Head of caudate nucleus (tissue), 42 donors: ENCODE results near the gene LRTM2.

Experiments
- DNase-seq, 42 donors: peaks; one replicate each; pipeline versions ENCODE4 v3.0.0 to v3.0.0-alpha.2; 2020 to 2021; ENCODE audit warnings: mixed read lengths in 7 of 42
- intact Hi-C: fragments of 100-400 bp; cut with DNase I; formaldehyde crosslinking; loops from one replicate; pipeline ENCODE4 v1.15.0; 2022

The LRTM2 gene

GRCh38 chr12:1870998-1871917, 50.9 kb downstream of the LRTM2 start:
- intact Hi-C loops: no loop called here
- DNase-seq: peak in 1 of 42 donors; percentile 17

DNA sequence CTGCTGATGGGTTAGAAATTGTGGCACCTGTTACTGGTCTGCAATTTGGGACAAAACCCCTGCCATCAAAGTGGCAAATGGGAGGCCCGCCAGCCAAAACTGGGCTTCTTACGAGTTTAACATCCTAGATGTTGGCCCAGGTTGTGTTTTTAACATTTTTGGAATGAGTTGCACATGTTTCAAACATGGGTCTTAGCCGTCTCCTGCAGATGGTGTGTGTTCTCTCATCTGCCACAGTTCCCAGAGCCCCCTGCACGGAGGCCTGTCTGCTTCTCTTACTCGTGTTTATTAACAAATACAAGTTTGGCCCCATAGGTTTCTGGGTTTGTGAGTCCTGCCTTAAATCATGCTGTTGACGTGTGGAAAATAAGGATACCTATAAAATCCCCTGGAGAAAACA, 51.6 kb downstream of the LRTM2 start:
- intact Hi-C loops: no loop called here
- DNase-seq: peak in 1 of 42 donors; percentile 37

DNA sequence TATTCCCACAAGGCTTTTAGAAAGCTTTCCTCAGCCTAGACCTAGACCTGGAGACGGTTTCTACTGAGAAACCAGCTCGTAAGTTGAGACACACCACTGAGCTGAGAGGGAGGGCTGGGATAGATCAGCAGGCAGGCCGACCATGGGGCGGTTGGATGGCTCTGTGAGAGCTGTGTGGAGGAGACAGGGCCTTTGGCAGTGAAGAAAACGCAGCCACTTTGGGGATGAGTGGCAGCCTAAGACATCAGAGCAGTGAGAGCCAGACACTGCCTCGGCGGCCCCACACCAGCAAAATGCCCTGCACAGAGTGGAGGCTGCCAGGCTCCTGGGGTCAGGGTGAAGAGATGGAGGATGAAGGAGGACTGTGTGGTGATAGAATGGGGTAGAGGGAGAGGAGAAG, 52.1 kb downstream of the LRTM2 start:
- DNase-seq: no peak
- intact Hi-C loops: no loop called here

DNA sequence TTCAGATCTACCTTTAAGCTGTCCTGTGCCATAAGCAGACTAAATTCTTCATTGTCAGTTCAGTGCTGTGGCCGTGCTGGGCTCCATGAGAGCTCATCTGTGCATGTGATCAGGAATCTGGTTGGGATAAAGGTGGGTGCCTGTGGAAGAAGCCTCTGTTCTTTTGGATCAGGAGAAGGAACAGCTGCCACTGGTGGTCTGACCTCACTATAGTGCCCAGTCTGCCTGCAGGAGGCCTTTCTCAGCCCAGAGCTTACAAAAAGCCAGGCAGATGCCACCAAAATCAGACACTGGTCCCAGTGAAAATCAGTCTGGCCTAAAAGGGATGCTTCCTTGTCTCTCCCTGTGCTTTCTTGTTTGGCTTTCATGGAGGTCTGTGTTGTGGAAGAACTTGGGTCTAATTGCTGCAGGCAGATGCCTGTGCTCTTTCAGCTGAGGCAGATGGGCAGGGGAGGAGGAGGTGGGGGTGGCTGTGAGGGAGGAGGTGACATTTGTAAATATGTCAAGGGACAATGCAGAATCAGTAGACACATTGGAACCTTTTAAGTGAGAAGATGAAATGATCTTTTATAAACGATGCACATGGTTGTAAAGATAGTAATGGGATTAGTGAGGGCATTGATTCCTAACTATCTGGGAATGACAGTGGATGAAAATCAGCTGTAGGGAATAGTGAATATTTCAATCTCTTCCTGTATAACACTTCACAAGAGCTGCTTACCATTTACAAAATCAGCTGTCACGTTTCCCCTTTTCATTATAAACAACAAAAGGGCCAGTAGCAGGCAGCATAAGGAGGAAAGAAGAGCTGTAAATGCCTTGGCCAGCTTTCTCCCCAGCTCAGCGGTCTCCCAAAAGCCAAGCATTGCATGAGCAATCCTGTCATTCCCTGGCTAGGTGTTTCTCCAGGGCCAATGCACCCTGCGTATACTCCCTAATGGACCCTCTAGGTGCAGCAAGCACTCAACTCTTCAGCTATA, 53.5 kb downstream of the LRTM2 start:
- DNase-seq: peak in 1 of 42 donors; percentile 35

DNA sequence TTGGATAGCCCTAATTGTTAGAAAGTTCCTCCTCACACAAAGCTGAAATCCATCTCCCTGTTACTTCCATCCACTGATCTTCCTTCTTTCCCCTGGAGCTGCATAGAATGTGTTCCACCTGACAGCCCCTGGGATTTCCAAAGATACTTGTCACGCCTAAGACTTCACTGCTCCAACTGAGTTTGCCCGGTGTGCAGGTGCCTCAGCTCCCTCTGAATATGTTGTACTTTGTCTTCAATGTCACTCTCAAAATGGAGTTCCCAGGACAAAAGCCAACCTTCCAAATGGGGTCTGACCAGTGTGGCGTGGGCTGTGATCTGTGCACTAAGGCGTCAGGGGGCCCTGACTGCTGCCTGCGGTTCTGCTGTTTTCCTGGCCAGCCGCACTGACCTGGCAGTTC, 55.2 kb downstream of the LRTM2 start:
- intact Hi-C loops: no loop called here
- no peak for DNase-seq

More for the DNA sequence above, 53.5 kb downstream of the LRTM2 start:
- intact Hi-C loops: no loop called here

GRCh38 chr12:1876086-1876485, 55.7 kb downstream of the LRTM2 start:
- intact Hi-C loops: no loop called here
- DNase-seq: no peak

DNA sequence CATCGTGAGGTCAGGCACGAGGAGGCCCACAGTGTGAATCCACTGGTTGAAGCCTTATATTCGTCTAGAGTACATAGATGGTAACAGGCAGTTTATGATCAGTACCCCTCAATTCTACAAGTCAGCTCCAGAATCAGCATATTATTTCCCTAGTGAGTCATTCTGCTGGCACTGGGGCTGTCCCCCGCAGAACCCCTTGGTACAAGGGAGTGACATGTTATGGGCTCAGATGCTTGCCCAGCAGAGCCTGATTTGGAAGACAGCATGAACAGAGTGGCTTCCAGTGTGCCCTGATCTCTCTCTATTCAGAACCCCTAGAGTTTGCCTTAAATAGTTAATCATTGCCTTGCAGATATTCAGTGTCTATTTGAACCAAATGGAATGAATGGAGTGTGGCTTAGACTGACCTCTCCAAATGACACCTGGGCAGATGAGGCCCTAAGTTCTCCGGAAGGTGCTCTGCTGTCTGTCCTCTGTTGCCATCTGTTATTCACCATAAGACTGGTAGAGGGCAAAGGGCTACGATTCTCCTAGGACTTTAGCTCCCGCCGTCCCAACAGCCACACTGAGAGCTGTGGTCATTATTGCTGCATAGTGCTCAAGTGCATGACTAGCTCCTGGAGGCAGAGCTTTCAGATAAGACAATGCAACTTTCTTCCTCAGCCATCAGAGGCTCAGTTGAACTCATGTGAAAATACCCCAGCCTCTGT, 57.0 kb downstream of the LRTM2 start:
- DNase-seq: peak in 1 of 42 donors; percentile 16
- intact Hi-C loops: no loop called here

DNA sequence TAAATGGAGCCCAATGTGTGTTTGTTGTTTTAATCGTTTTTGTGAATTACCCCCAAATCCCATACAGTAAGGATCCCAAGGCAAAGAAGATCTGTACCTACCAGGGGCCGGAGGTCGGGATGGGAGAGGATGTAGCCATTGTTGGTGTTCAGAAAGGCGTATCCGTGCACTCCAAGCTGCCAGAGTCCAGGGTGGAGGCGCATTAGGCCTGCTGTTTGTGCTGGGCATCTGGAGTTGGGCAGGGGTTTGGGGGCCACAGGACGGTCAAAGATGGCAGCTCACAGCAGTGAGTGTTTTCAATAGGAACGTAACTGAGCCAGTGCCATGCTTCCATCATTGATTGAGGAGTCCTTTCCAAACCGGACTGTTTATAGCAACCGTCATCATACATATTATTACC, 57.8 kb downstream of the LRTM2 start:
- intact Hi-C loops: no loop called here
- DNase-seq: peak in 1 of 42 donors; percentile 30

- intact Hi-C loops: no loop called here
- DNase-seq: peak in 1 of 42 donors; percentile 29
These were observed 58.3 kb downstream of the LRTM2 start for GRCh38 chr12:1878695-1879094.

- intact Hi-C loops: no loop called here
- peak in 1 of 42 donors; percentile 12 for DNase-seq
These were observed 59.3 kb downstream of the LRTM2 start for GRCh38 chr12:1879633-1880032.

DNA sequence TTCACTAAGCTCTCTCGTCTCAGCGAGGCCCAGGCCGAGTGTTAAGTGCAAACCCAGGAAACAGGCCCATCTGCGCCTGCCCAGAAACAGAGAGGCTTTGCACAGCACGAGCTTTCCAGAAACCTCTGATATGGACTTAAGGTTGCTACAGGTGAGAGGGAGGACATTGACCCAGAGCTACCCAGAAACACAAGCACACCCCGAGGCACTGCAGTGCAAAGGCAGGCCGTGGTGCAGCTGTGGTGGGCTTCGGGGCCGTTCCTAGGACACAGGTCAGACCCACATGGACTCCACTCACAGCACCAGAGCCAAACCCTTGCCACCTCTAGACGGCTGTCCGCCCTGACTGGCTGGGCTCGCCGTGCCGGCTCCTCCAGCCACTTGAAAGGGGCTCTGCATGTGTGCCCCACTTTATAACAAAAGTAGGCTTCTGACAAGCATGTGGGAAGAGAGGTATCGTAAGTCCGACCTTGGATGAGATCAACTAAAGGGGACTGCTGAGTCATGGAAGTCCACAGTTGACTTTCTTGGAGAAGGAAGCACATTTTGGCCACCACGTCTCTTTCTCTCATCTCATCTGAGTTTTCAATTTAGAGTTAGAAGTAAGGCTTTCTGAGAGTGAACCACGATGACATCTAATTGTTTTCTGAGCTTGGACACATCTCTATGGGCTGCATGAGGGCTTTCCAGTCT, 59.9 kb downstream of the LRTM2 start:
- peak in 1 of 42 donors; percentile 22 for DNase-seq
- intact Hi-C loops: no loop called here

DNA sequence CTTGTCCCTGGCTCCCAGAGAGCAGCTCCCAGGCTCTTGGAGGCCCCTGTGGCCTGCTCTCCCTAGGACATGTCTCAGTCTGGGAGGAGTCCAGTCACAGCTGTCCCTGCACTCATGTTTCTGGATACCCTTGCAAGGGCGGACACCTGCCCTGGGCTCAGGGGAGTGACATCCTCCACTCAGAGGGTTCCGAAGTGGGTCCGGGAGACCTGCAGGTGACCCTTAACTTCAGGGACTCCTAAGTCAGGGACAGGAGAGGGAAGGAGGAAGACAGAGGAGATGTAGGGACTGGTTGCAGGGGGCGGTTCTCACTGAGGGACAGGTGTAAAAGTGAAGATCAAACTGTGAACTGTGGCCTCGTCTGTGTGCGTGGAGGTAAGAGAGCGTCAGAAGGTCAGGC, 60.5 kb downstream of the LRTM2 start:
- peak in 1 of 42 donors; percentile 21 for DNase-seq
- intact Hi-C loops: no loop called here

- intact Hi-C loops: no loop called here
- DNase-seq: no peak
These were observed 60.9 kb downstream of the LRTM2 start for GRCh38 chr12:1881301-1881700.

- DNase-seq: no peak
- intact Hi-C loops: no loop called here
These were observed 61.6 kb downstream of the LRTM2 start for GRCh38 chr12:1881936-1882335.

DNA sequence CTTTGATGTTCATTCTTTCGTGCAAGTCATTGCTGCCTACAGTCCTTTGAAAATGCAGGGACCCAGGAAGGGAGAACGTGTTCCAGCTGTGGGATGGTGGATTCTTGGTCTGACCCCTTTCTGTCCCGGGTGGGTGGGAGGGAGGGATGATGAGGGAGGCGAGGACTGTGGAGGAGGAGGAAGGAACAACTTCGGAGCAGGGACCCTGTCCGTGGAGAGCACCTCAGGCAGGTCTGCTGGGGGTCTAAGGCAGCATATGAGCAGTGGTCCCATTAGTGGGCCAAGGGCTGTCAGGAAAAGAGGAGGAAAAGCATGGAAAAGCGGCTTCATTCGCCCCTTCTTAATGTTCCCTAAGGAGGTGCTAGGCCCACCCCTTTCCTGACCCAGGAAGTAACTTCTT, 62.0 kb downstream of the LRTM2 start:
- intact Hi-C loops: no loop called here
- DNase-seq: no peak

DNA sequence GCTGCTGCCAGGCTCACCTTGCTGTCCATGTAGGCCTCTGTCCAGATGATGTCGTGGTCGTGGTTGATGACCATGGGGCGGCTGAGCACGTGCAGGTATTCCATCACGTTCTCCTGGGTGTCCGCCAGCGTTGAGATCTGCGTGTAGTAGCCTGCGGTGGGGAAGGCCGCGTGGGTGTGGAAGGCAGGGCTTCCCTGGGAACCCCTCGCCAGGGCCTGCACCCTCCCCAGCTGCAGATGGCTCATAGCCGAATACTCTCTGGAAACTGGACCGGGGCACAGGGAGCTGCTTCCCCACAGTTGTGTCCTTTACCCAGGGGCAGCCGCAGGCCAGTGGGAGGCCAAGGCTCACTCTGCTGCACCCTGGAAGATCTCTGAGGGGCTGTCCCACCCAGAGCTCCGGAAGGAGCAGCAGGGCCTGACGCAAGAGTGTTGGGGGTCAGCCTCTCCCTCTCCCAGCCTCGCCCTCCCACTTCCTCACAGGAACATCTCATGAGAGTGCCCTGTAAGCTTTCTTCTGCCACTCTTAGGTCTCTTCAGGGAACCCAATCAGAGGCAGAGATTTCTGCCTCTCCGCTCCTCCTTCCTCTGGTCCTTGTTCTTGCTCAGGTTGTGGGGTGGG, 62.6 kb downstream of the LRTM2 start:
- peak in 1 of 42 donors; percentile 26 for DNase-seq
- intact Hi-C loops: no loop called here

DNA sequence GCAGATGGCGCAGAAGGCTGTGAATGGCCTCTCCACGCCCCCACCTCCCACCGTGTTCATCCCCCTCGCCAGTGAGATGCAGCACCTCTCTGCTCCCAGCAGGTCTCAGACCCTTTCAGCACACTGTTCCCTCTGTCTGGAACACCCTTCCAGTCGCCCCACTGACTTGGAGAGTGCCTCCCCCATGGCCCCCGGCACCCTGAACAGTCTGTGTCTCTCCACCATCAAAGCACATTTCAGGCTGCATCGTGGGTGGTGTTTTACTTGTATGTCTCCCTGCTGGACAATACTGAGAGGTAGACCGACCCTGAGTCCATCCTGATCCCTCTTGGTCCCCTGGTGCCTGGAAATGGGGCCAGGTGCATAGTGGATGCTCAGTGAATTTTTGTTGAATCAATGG, 63.1 kb downstream of the LRTM2 start:
- peak in 1 of 42 donors; percentile 20 for DNase-seq
- intact Hi-C loops: no loop called here

- intact Hi-C loops: no loop called here
- no peak for DNase-seq
These were observed 64.3 kb downstream of the LRTM2 start for GRCh38 chr12:1884651-1885050.
